GM18868 (cell line): Measurements from ENCODE around the gene RIBC1.
"Not testable (repeated sequence)": the region's sequence is repeated elsewhere in the genome, so short reads cannot be mapped to it uniquely, and the experiment has no call there.

Source experiments
- ATAC-seq: cut with Tn5 transposase; IDR thresholded peaks from one replicate; pipeline ENCODE4 v1.9.1; 2021; ENCODE audit warnings: mild to moderate bottlenecking, moderate library complexity; ENCODE audit not compliant: unreplicated experiment

The RIBC1 gene

GRCh38 chrX:53422861-53423306 is at the start of gene RIBC1:
RIBC1 (plus strand) TSS chrX:53422873; CDS start chrX:53426277, 3,404 bp downstream.
- no peak for ATAC-seq

- ATAC-seq: no peak
Observed at GRCh38 chrX:53373307-53373706, 49.4 kb upstream of the RIBC1 start.

GRCh38 chrX:53374222-53374820 is 48.4 kb upstream of the RIBC1 start:
- no peak for ATAC-seq

GRCh38 chrX:53374923-53375322 is 47.8 kb upstream of the RIBC1 start:
- ATAC-seq: no peak

- no peak for ATAC-seq
Observed at GRCh38 chrX:53376888-53377287, 45.8 kb upstream of the RIBC1 start.

- ATAC-seq: no peak
Observed at GRCh38 chrX:53377464-53377863, 45.2 kb upstream of the RIBC1 start.

GRCh38 chrX:53379008-53379710 is 43.5 kb upstream of the RIBC1 start:
- no peak for ATAC-seq

- no peak for ATAC-seq
Observed at GRCh38 chrX:53379747-53380146, 42.9 kb upstream of the RIBC1 start.

GRCh38 chrX:53383376-53384076 is 39.1 kb upstream of the RIBC1 start:
- ATAC-seq: no peak

GRCh38 chrX:53395605-53396298 is 26.9 kb upstream of the RIBC1 start:
- no peak for ATAC-seq

GRCh38 chrX:53398216-53398615 is 24.5 kb upstream of the RIBC1 start:
- ATAC-seq: no peak

GRCh38 chrX:53403535-53403934 is 19.1 kb upstream of the RIBC1 start:
- ATAC-seq: no peak

GRCh38 chrX:53412446-53412845 is 10.2 kb upstream of the RIBC1 start:
- ATAC-seq: no peak

- ATAC-seq: not testable (repeated sequence)
Observed at GRCh38 chrX:53420351-53420750, 2.3 kb upstream of the RIBC1 start.

- ATAC-seq: no peak
Observed at GRCh38 chrX:53421125-53421524, 1.5 kb upstream of the RIBC1 start.

GRCh38 chrX:53421772-53422085 is 944 bp upstream of the RIBC1 start:
- peak; percentile 9 for ATAC-seq

- peak; percentile 95 for ATAC-seq
Observed at GRCh38 chrX:53422086-53422860, 400 bp upstream of the RIBC1 start, which contains the start of gene SMC1A. SMC1A (minus strand) TSS chrX:53422654; CDS start chrX:53422600, 54 bp downstream.

- ATAC-seq: no peak
Observed at GRCh38 chrX:53429755-53430154, 7.1 kb downstream of the RIBC1 start.

GRCh38 chrX:53430231-53430630 is 7.6 kb downstream of the RIBC1 start:
- ATAC-seq: no peak
